NCI-H1417 treated with DMSO at 0.1 percent for 48 hours (cell line): Measurements from ENCODE around the gene DHX32.

Source experiments
- DNase-seq: peaks from one replicate; lab custom pipeline; 2025; lab: John Stamatoyannopoulos, UW

Gene DHX32

GRCh38 chr10:125811251-125811650 is 69.8 kb downstream of the DHX32 start:
- DNase-seq: no peak

DNA sequence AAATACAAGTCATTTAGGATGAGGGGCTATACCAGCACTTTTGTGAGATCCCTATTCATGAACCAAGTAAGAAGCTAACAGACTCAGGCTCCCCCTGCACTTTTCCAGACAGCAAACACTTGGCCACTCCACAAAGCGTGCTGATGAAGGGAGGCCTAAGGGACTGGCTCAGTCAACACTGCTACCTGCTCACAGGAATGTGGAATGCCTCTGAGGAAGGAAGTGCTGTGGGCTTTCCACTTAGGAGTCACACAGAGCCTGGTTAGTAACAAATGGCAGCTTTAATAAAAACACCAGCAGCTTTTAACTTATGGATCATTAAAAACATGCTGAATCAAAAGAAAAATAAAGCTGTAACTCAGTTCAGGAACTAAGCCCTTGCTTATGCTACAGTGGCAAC is 73.0 kb downstream of the DHX32 start:
- DNase-seq: no peak

GRCh38 chr10:125802739-125803138 is 78.4 kb downstream of the DHX32 start:
- DNase-seq: no peak

GRCh38 chr10:125802131-125802530 is 79.0 kb downstream of the DHX32 start:
- no peak for DNase-seq

DNA sequence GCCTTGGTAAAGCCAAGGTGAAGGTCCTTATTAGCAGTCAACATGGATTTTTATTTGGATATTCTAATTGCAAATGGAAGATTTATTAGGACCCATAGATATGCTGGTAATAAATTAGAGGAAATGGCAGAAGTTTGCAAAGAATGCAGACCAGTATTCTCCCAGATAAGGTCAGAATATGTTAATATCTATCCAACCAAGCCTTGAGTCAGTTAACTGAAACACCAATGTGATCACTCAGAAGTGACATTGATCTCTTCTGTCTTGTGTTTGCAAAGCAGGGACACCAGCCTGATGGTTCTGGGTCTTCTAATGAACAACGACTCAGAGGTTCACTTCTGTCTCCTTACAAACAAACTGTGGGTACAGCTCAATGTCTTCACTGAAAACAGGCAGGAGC is 79.5 kb downstream of the DHX32 start:
- DNase-seq: no peak

DNA sequence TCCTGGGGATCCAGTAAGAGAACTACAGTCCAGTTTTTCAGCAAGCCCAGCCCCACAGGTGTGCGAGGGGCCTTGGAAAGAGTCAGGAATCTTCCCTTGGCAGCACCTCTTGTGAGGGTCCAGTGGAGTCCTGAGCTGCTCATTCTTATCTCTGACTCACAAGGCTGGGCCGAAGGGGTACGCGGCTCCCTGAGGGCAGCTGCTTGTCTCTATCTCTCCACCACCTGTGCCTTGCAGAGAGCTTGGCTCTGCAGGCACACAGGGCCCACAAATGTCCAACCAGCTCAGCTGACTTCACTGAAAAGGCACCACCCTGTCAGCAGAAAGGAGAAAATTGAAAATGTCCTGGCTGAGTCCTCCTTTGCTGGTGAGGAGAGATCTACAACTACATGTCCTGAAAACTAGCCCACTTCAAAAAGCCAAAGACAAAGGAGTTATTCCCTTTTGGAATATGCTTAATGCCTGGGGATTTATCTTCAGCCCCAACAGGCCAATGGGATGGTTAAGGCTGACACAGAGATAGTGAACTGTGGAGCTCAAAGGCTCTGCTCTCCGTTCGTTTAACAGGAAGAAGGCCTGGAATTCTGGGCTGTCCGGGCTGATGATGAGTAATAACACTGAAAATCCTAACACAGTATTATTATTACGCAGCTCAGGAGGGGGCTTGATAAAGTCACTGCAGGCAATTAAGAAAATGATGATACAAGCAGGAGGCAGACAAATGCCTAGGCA is 81.5 kb downstream of the DHX32 start:
- DNase-seq: no peak

- DNase-seq: no peak
These were observed 83.0 kb downstream of the DHX32 start for GRCh38 chr10:125797994-125798662.

- no peak for DNase-seq
These were observed 83.7 kb downstream of the DHX32 start for GRCh38 chr10:125797424-125797823.

GRCh38 chr10:125795637-125796190 is 85.4 kb downstream of the DHX32 start:
- no peak for DNase-seq

DNA sequence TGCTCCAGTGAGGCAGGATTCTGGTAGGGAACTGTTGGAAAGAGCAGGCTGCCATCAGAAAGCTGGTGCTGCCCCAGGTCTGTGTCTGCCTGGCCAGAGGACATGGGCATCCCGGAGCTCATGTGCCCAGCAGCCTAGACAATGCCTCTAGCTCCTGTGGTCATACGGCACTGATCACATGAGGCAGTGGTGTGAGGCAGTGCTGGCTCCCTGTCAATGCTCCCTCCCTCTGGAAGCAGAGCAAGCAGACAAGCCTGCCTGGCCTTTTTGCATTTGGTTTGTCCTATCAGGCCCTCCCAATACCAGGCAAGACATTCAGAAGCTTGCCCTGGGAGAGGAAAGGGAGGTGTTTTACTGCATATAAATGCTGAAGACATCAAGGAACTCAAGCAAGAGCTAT is 86.0 kb downstream of the DHX32 start:
- no peak for DNase-seq

DNA sequence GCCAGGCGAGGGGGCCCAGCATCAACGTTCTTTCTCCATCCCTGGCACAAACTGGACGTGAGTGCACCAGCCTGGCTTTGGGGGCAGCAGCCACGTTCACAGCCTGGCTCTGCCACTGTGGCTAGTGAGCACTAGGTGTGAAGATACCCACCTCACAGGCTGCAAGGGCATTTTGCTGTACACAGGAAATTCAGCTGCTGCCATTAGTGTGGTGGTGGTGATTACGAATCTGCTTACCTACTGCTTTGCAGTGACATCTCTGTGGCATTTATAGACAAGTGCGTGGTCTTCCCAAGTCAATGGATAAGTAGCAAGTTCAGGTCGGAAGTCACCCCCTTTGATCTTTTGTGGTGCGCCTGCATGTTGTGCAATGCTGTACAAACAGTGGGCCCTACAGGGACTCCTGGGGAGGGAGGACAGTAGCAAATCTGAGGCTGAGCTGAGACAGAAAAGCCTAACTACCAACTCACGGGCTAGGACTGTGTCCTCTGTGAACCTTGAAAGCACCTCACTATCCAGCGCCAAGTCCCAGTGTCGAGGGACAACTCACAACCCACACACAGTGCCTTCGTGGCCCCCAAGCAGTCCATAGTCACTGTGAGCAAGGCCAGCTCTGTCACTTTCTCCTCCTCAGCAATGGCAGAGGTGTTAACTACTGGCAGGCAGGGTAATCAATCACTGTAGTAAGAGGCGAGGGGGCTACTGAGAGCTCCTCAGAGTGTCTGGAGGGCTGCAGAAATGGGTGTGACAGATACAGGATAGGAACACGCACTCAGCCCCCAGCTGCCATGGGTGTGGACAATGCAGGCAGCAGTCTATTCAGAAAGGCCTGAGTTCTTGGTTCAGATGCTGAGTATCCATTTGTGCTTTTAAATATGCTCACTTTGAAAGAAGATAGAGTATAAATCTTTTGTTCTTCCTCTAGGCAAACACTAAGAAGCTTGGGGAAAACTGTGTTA is 88.5 kb downstream of the DHX32 start:
- DNase-seq: no peak

GRCh38 chr10:125788156-125789034 is 92.7 kb downstream of the DHX32 start:
- no peak for DNase-seq
